GM12878 (cell line): ENCODE data around the gene PPIA. TPM values are rescaled to one million over a fixed set of nuclear protein-coding genes. Genes with fewer than 3 reads are reported as not detected.
A peak's percentile ranks its signal among the peaks of the same experiment; 100 is the strongest.

Experiments
- BACH1 ChIP-seq: fragments of 450-650 bp; IDR thresholded peaks from 2 replicates; pipeline ENCODE4 v1.6.1; 2017; ENCODE audit warnings: mild to moderate bottlenecking, borderline replicate concordance
- BCL11A ChIP-seq: IDR thresholded peaks from 2 replicates; pipeline ENCODE4 v1.6.1; 2011; ENCODE audit warnings: low read depth, low read length
- CBFB ChIP-seq: IDR thresholded peaks from 2 replicates; pipeline ENCODE4 v1.6.1; 2016; ENCODE audit warnings: antibody characterized with exemption, low read depth
- EGR1 ChIP-seq, 2 experiments: IDR thresholded peaks; 1 replicate in 1 of 2; 2 replicates in 1 of 2; pipeline ENCODE4 v1.6.1; 2011 to 2012; ENCODE audit warnings: low read depth in 2 of 2, low read length in 2 of 2, borderline replicate concordance in 1 of 2, mild to moderate bottlenecking in 1 of 2, moderate library complexity in 1 of 2
- ESRRA ChIP-seq: IDR thresholded peaks from 2 replicates; pipeline ENCODE4 v1.6.1; 2012; ENCODE audit warnings: mild to moderate bottlenecking, low read length, improper control_type of control experiment
- FOS ChIP-seq: IDR thresholded peaks from 3 replicates; pipeline ENCODE4 v1.6.1; 2011; ENCODE audit warnings: borderline replicate concordance; ENCODE audit not compliant: insufficient read length; ENCODE audit errors: extremely low read depth
- GATAD2B ChIP-seq: fragments of 450-650 bp; conservative IDR thresholded peaks from 2 replicates; pipeline ENCODE4 v1.6.1; 2017; ENCODE audit warnings: low read depth, mild to moderate bottlenecking, moderate library complexity
- KLF5 ChIP-seq: fragments of 450-650 bp; IDR thresholded peaks from 2 replicates; pipeline ENCODE4 v1.6.1; 2014; ENCODE audit warnings: mild to moderate bottlenecking; ENCODE audit not compliant: partially characterized antibody
- NFIC ChIP-seq: IDR thresholded peaks from 2 replicates; pipeline ENCODE4 v1.6.1; 2012; ENCODE audit warnings: low read depth, mild to moderate bottlenecking, inconsistent platforms, low read length, moderate library complexity
- PML ChIP-seq: IDR thresholded peaks from 2 replicates; pipeline ENCODE4 v1.6.1; 2012; ENCODE audit warnings: low read length, inconsistent platforms
- POLR2A ChIP-seq: IDR thresholded peaks from 2 replicates; pipeline ENCODE4 v1.6.1; 2011; ENCODE audit warnings: low read depth, mild to moderate bottlenecking, low read length
- POU2F2 ChIP-seq: IDR thresholded peaks from 3 replicates; pipeline ENCODE4 v1.6.1; 2011; ENCODE audit warnings: low read depth, mild to moderate bottlenecking, low read length, borderline replicate concordance
- RAD21 ChIP-seq: IDR thresholded peaks from 2 replicates; pipeline ENCODE4 v1.6.1; 2011; ENCODE audit warnings: mild to moderate bottlenecking, low read depth, low read length, moderate library complexity; ENCODE audit not compliant: insufficient read depth
- RUNX3 ChIP-seq: IDR thresholded peaks from 2 replicates; pipeline ENCODE4 v1.6.1; 2012; ENCODE audit warnings: low read length, inconsistent platforms
- SIX5 ChIP-seq: IDR thresholded peaks from 2 replicates; pipeline ENCODE4 v1.6.1; 2011; ENCODE audit warnings: mild to moderate bottlenecking, low read depth, low read length, moderate library complexity; ENCODE audit not compliant: severe bottlenecking
- SMARCA5 ChIP-seq: fragments of 450-650 bp; IDR thresholded peaks from 2 replicates; pipeline ENCODE4 v1.6.1; 2017; ENCODE audit warnings: mild to moderate bottlenecking
- TAF1 ChIP-seq: IDR thresholded peaks from 2 replicates; pipeline ENCODE4 v1.6.1; 2011; ENCODE audit warnings: mild to moderate bottlenecking, low read depth, low read length, borderline replicate concordance
- TCF12 ChIP-seq: IDR thresholded peaks from 2 replicates; pipeline ENCODE4 v1.6.1; 2011; ENCODE audit warnings: low read depth, mild to moderate bottlenecking, low read length
- ZNF217 ChIP-seq: fragments of 450-650 bp; IDR thresholded peaks from 2 replicates; pipeline ENCODE4 v1.6.1; 2017; ENCODE audit warnings: antibody characterized with exemption, mild to moderate bottlenecking
- polyA plus RNA-seq, 11 experiments: library from polyadenylated mRNA; depleted of rRNA in 4 of 11; unstranded in 6 of 11; stranded (reverse) in 5 of 11; fragments of >200 nt; fragmentation: Nextera tagmentation in 4 of 11; fragmentation: Illumina TruSeq in 1 of 11; extraction: Ambion mirVana in 4 of 11; extraction: Trizol in 1 of 11; gene quantifications; 1 replicate in 1 of 11; 2 replicates in 10 of 11; pipeline versions ENCODE4 v1.2.1 to v1.2.3, GENCODE V29; 2011 to 2016; ENCODE audit warnings: inconsistent platforms in 2 of 11, missing spikeins in 2 of 11, low read depth in 1 of 11
- total RNA-seq, 4 experiments: library from RNA; depleted of rRNA in 3 of 4; stranded (reverse); fragments of >200 nt in 3 of 4; fragmentation: Illumina TruSeq in 1 of 4; extraction: Trizol in 1 of 4; gene quantifications; 2 replicates each; pipeline versions ENCODE4 v1.2.1 to v1.2.3, GENCODE V29; 2013 to 2021
- TF ChIP-seq, protein P1 (sequence below): IDR thresholded peaks from 2 replicates; pipeline ENCODE4 v1.6.1; 2012; ENCODE audit warnings: low read depth, low read length, improper control_type of control experiment
- TF ChIP-seq, protein P2 (sequence below): fragments of 450-650 bp; IDR thresholded peaks from 2 replicates; pipeline ENCODE4 v1.6.1; 2014; ENCODE audit warnings: mild to moderate bottlenecking
- TF ChIP-seq, protein P3 (sequence below): fragments of 450-650 bp; IDR thresholded peaks from 2 replicates; pipeline ENCODE4 v1.6.1; 2017; ENCODE audit warnings: mild to moderate bottlenecking, moderate library complexity
- TF ChIP-seq, protein P4 (sequence below): IDR thresholded peaks from 2 replicates; pipeline ENCODE4 v1.6.1; 2011; ENCODE audit warnings: borderline replicate concordance, low read depth, mild to moderate bottlenecking, moderate library complexity, mixed read lengths, low read length; ENCODE audit not compliant: insufficient read depth; ENCODE audit errors: extremely low read length
- TF ChIP-seq, protein P5 (sequence below): fragments of 450-650 bp; IDR thresholded peaks from 2 replicates; pipeline ENCODE4 v1.6.1; 2016; ENCODE audit warnings: mild to moderate bottlenecking

Gene PPIA
- total and polyA plus RNA-seq, 10 of the 15 experiments (the other 5 are each of a cell fraction or from before 2014, with no cell fraction given), result 2,712 to 7,982 (median 5,027) TPM

DNA sequence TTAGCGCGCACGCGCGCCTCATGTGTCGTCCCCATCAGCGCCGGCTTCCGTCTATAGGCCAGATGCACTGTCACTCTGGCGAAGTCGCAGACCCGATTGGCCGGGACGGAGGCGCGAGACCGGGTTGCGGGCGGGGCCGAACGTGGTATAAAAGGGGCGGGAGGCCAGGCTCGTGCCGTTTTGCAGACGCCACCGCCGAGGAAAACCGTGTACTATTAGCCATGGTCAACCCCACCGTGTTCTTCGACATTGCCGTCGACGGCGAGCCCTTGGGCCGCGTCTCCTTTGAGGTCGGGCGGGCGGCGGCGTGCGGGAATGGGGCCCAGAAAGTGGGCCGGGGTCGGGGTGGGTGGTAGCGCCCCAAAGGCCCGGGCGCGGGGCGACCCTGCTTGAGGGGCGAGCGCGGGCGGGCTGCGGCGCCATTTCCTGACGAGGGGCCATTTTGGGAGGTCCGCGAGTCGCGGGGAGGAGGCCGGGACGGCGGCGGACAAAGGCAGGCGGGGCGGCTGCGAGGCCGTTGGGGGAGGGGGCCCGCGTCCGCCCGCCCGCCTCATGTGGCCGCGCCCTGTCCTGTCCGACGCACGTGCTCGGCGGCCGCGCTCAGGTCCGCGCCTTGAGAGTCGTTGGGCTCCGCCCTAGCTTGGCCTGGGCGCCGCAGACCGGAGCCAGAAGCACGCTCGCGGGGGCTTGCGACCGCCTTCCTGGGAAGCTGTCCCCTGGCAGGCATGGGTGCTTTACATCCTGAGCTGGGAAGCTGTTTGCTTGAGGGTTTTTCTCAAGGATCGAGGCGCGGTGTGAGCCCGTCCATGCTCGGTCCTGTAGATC lies at the start of gene PPIA (continued):
- TF ChIP-seq RUNX3 (peak; percentile 6), RAD21 (no peak), GATAD2B (peak; percentile 83; the same call in 1 of the 2 replicates), CBFB (peak; percentile 96), BCL11A (peak; percentile 33; the same call in 1 of the 2 replicates), ESRRA (no peak), EGR1 (IDR thresholded peaks at IDR 0.05; ENCODE audit: borderline replicate concordance in 1 of 2, low read depth in 2 of 2, low read length in 2 of 2) (peak in 1 of 2 experiments; percentile 15; a peak in 1 of 3 replicates), BACH1 (peak; percentile 96), TAF1 (peak; percentile 87), FOS (peak; percentile 80), SIX5 (no peak), NFIC (no peak), POU2F2 (peak; percentile 86; the same call in 2 of the 3 replicates), ZNF217 (peak; percentile 72; the same call in 1 of the 2 replicates), PML (peak; percentile 94), POLR2A (peak; percentile 98), SMARCA5 (peak; percentile 85), KLF5 (peak; percentile 24), TCF12 (0 out of 2 replicates have a peak, but pooled peaks have one; percentile 41)
- TF ChIP-seq, protein P1, sequence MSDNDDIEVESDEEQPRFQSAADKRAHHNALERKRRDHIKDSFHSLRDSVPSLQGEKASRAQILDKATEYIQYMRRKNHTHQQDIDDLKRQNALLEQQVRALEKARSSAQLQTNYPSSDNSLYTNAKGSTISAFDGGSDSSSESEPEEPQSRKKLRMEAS, result peak; percentile 55; the same call in 1 of the 2 replicates
- TF ChIP-seq, protein P2, sequence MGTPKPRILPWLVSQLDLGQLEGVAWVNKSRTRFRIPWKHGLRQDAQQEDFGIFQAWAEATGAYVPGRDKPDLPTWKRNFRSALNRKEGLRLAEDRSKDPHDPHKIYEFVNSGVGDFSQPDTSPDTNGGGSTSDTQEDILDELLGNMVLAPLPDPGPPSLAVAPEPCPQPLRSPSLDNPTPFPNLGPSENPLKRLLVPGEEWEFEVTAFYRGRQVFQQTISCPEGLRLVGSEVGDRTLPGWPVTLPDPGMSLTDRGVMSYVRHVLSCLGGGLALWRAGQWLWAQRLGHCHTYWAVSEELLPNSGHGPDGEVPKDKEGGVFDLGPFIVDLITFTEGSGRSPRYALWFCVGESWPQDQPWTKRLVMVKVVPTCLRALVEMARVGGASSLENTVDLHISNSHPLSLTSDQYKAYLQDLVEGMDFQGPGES, result peak; percentile 92
- TF ChIP-seq, protein P3, sequence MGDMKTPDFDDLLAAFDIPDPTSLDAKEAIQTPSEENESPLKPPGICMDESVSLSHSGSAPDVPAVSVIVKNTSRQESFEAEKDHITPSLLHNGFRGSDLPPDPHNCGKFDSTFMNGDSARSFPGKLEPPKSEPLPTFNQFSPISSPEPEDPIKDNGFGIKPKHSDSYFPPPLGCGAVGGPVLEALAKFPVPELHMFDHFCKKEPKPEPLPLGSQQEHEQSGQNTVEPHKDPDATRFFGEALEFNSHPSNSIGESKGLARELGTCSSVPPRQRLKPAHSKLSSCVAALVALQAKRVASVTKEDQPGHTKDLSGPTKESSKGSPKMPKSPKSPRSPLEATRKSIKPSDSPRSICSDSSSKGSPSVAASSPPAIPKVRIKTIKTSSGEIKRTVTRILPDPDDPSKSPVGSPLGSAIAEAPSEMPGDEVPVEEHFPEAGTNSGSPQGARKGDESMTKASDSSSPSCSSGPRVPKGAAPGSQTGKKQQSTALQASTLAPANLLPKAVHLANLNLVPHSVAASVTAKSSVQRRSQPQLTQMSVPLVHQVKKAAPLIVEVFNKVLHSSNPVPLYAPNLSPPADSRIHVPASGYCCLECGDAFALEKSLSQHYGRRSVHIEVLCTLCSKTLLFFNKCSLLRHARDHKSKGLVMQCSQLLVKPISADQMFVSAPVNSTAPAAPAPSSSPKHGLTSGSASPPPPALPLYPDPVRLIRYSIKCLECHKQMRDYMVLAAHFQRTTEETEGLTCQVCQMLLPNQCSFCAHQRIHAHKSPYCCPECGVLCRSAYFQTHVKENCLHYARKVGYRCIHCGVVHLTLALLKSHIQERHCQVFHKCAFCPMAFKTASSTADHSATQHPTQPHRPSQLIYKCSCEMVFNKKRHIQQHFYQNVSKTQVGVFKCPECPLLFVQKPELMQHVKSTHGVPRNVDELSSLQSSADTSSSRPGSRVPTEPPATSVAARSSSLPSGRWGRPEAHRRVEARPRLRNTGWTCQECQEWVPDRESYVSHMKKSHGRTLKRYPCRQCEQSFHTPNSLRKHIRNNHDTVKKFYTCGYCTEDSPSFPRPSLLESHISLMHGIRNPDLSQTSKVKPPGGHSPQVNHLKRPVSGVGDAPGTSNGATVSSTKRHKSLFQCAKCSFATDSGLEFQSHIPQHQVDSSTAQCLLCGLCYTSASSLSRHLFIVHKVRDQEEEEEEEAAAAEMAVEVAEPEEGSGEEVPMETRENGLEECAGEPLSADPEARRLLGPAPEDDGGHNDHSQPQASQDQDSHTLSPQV, result 0 out of 2 replicates have a peak, but pooled peaks have one; percentile 32
- TF ChIP-seq, protein P4, sequence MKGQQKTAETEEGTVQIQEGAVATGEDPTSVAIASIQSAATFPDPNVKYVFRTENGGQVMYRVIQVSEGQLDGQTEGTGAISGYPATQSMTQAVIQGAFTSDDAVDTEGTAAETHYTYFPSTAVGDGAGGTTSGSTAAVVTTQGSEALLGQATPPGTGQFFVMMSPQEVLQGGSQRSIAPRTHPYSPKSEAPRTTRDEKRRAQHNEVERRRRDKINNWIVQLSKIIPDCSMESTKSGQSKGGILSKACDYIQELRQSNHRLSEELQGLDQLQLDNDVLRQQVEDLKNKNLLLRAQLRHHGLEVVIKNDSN, result peak; percentile 40
- TF ChIP-seq, protein P5, sequence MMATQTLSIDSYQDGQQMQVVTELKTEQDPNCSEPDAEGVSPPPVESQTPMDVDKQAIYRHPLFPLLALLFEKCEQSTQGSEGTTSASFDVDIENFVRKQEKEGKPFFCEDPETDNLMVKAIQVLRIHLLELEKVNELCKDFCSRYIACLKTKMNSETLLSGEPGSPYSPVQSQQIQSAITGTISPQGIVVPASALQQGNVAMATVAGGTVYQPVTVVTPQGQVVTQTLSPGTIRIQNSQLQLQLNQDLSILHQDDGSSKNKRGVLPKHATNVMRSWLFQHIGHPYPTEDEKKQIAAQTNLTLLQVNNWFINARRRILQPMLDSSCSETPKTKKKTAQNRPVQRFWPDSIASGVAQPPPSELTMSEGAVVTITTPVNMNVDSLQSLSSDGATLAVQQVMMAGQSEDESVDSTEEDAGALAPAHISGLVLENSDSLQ, result peak; percentile 100
